Neuronal stem cell (in vitro differentiated cells): ENCODE data around the gene PRXL2A.

ENCODE experiments used
- DNase-seq: peaks from one replicate; pipeline ENCODE4 v3.0.0-alpha.2; 2013; ENCODE audit warnings: low spot score
- H2AFZ ChIP-seq: one replicate; pipeline ENCODE4 v1.6.1; 2013; ENCODE audit warnings: mild to moderate bottlenecking, low read length, inconsistent platforms
- H2AK5ac ChIP-seq: 2 replicates; pipeline ENCODE4 v1.6.1; 2013; ENCODE audit warnings: low read depth, mild to moderate bottlenecking, inconsistent platforms, low read length, moderate library complexity, mixed read lengths
- H2BK120ac ChIP-seq: 2 replicates; pipeline ENCODE4 v1.6.1; 2013; ENCODE audit warnings: low read depth, mild to moderate bottlenecking, inconsistent platforms, low read length, moderate library complexity, mixed read lengths
- H2BK12ac ChIP-seq: one replicate; pipeline ENCODE4 v1.6.1; 2013; ENCODE audit warnings: low read length, inconsistent platforms
- H2BK15ac ChIP-seq: 2 replicates; pipeline ENCODE4 v1.6.1; 2013; ENCODE audit warnings: mild to moderate bottlenecking, low read length, inconsistent platforms, mixed read lengths
- H2BK5ac ChIP-seq: one replicate; pipeline ENCODE4 v1.6.1; 2013; ENCODE audit warnings: inconsistent platforms, mild to moderate bottlenecking, low read length, moderate library complexity
- H3K14ac ChIP-seq: one replicate; pipeline ENCODE4 v1.6.1; 2013; ENCODE audit warnings: low read length, inconsistent platforms
- H3K18ac ChIP-seq: 2 replicates; pipeline ENCODE4 v1.6.1; 2013; ENCODE audit warnings: low read length, inconsistent platforms
- H3K23ac ChIP-seq: 2 replicates; pipeline ENCODE4 v1.6.1; 2013; ENCODE audit warnings: low read depth, mild to moderate bottlenecking, mixed read lengths, low read length, inconsistent platforms; ENCODE audit not compliant: poor library complexity
- H3K27ac ChIP-seq: replicated peaks from 3 replicates; pipeline ENCODE4 v1.5.1; 2013; ENCODE audit warnings: low read length, inconsistent platforms
- H3K27me3 ChIP-seq, 3 experiments: 2 replicates each; pipeline ENCODE4 v1.6.1; 2013; ENCODE audit warnings: low read length in 3 of 3, mild to moderate bottlenecking in 2 of 3, inconsistent platforms in 1 of 3, low read depth in 1 of 3, mixed read lengths in 1 of 3, moderate library complexity in 1 of 3; ENCODE audit not compliant: control insufficient read depth in 3 of 3, insufficient read depth in 3 of 3
- H3K36me3 ChIP-seq, 2 donors: replicated peaks in 1 of 2; 2 replicates each; pipeline ENCODE4 v1.6.1; 2013; ENCODE audit warnings: low read length in 2 of 2; ENCODE audit not compliant: control insufficient read depth in 2 of 2, insufficient read depth in 2 of 2
- H3K4ac ChIP-seq: 2 replicates; pipeline ENCODE4 v1.6.1; 2013; ENCODE audit warnings: inconsistent platforms, mild to moderate bottlenecking, low read length, moderate library complexity
- H3K4me1 ChIP-seq, 2 donors: 1 replicate in 1 of 2; 2 replicates in 1 of 2; pipeline ENCODE4 v1.6.1; 2013; ENCODE audit warnings: low read length in 2 of 2, low read depth in 1 of 2; ENCODE audit not compliant: control insufficient read depth in 2 of 2, insufficient read depth in 1 of 2
- H3K4me2 ChIP-seq: one replicate; pipeline ENCODE4 v1.6.1; 2013; ENCODE audit warnings: mild to moderate bottlenecking, low read length, inconsistent platforms; ENCODE audit not compliant: insufficient read depth, poor library complexity, severe bottlenecking
- H3K4me3 ChIP-seq, 2 donors: 2 replicates each; pipeline ENCODE4 v1.5.1; 2013; ENCODE audit warnings: low read length in 2 of 2, mild to moderate bottlenecking in 2 of 2, inconsistent platforms in 1 of 2, moderate library complexity in 1 of 2
- H3K79me1 ChIP-seq: one replicate; pipeline ENCODE4 v1.6.1; 2013; ENCODE audit warnings: low read depth, mild to moderate bottlenecking, inconsistent platforms, low read length, moderate library complexity
- H3K9ac ChIP-seq: one replicate; pipeline ENCODE4 v1.6.1; 2013; ENCODE audit warnings: mild to moderate bottlenecking, low read depth, low read length, inconsistent platforms; ENCODE audit not compliant: poor library complexity
- H3K9me3 ChIP-seq, 2 donors: replicated peaks in 1 of 2; 2 replicates each; pipeline versions ENCODE3 to v1.6.1; 2013; ENCODE audit warnings: low read length in 2 of 2, mild to moderate bottlenecking in 2 of 2, inconsistent platforms in 1 of 2, low read depth in 1 of 2, mixed read lengths in 1 of 2, moderate library complexity in 1 of 2; ENCODE audit not compliant: control insufficient read depth in 2 of 2, insufficient read depth in 1 of 2
- H4K8ac ChIP-seq: one replicate; pipeline ENCODE4 v1.6.1; 2013; ENCODE audit warnings: low read depth, mild to moderate bottlenecking, inconsistent platforms, low read length, moderate library complexity
- H4K91ac ChIP-seq: one replicate; pipeline ENCODE4 v1.6.1; 2013; ENCODE audit warnings: low read length, low read depth, mild to moderate bottlenecking, inconsistent platforms; ENCODE audit not compliant: poor library complexity
- WGBS, 2 donors: extraction: QIAGEN DNeasy Blood & Tissue Kit; methylation state at CpG; one replicate each; pipeline ENCODE4 v1.1.7; 2013; ENCODE audit warnings: missing lambda C conversion rate in 2 of 2, mixed read lengths in 1 of 2; ENCODE audit not compliant: insufficient read length in 2 of 2, insufficient replicate concordance in 1 of 2; ENCODE audit errors: extremely low coverage in 2 of 2; 5-methylcytosine and 5-hydroxymethylcytosine counted together

PRXL2A gene

GRCh38 chr10:80371467-80371866 lies 36.9 kb upstream of the PRXL2A start:
- Histone ChIP-seq H3K9me3 (peaks cover 4 to 11% of the 10 kb centered on the region in 2 donors), H2BK120ac (no peak overlapping the region), H3K4me3 (peak overlapping the region in 1 of 2 donors; percentile 9), H3K36me3 (no peaks in the 10 kb centered on the region), H3K9ac (no peak overlapping the region), H2AFZ (no peak overlapping the region), H3K18ac (no peak overlapping the region), H2AK5ac (no peak overlapping the region), H3K4me1 (peaks cover 2 to 10% of the 10 kb centered on the region in 2 donors), H4K91ac (no peak overlapping the region), H3K4me2 (no peak overlapping the region), H3K27me3 (no peaks in the 10 kb centered on the region), H4K8ac (no peak overlapping the region), H2BK5ac (no peak overlapping the region), H2BK15ac (no peak overlapping the region), H3K27ac (no peak overlapping the region), H3K14ac (no peak overlapping the region), H2BK12ac (no peak overlapping the region), H3K4ac (no peak overlapping the region), H3K79me1 (no peaks in the 10 kb centered on the region), H3K23ac (no peak overlapping the region)
- DNase-seq, result no peak
- WGBS, 2 donors, result no CpG with 5 or more reads among the region's 6 CpGs

DNA sequence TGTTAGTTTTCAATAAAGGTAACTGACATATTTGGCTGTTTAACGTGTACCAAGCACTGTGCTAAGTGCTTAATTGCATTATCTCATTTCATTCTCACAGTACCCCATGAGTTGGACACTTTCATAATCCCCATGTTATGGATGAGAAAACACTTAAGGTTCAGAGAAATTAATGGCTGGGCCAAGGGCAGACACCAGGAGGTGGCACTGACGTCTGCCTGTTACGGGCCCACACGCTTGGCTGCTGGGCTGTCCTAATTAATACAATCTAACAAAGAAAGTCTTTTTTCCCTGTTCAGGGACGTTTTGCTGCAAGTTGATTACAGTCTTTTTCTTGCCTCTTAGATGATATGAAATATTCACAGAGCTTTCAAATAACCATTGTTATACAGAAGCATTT lies 35.7 kb upstream of the PRXL2A start:
- Histone ChIP-seq H3K14ac (no peak overlapping the region), H3K23ac (no peak overlapping the region), H3K36me3 (no peaks in the 10 kb centered on the region), H3K9me3 (no peaks in the 10 kb centered on the region), H2BK120ac (no peak overlapping the region), H2BK12ac (no peak overlapping the region), H4K8ac (no peak overlapping the region), H3K27me3 (no peaks in the 10 kb centered on the region), H2BK5ac (no peak overlapping the region), H3K27ac (no peak overlapping the region), H3K4me2 (no peak overlapping the region), H2BK15ac (no peak overlapping the region), H3K9ac (no peak overlapping the region), H3K4ac (no peak overlapping the region), H4K91ac (no peak overlapping the region), H3K18ac (no peak overlapping the region), H2AK5ac (no peak overlapping the region), H2AFZ (no peak overlapping the region), H3K79me1 (no peaks in the 10 kb centered on the region), H3K4me3 (no peak overlapping the region), H3K4me1 (peaks cover 2 to 10% of the 10 kb centered on the region in 2 donors)
- no peak for DNase-seq
- WGBS, 2 donors, result no CpG with 5 or more reads among the region's 5 CpGs

DNA sequence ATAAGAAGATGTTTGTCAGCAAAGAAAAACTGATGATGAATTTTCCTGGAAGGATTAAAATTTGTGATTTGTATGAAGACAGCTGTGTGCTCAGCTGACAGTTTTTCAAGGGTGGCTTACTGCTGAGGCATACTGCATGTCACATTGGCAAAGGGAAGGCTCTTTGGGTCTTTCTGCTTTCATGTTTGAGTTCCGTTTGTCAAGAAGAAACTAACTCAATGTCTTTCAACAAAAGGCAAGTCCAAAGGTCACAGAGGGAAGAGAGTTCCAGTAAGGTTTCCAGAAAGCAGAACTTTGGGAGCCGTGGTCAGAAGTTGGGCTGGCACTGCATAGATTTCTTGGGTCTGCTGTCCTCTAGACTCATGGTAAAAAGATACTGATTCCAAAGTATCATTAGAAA lies 34.8 kb upstream of the PRXL2A start:
- Histone ChIP-seq H2BK120ac (no peak overlapping the region), H3K4me3 (no peak overlapping the region), H3K27ac (no peak overlapping the region), H3K9ac (no peak overlapping the region), H4K91ac (no peak overlapping the region), H3K14ac (no peak overlapping the region), H3K36me3 (no peaks in the 10 kb centered on the region), H3K79me1 (no peaks in the 10 kb centered on the region), H2AFZ (no peak overlapping the region), H2BK15ac (no peak overlapping the region), H3K9me3 (no peaks in the 10 kb centered on the region), H4K8ac (no peak overlapping the region), H2AK5ac (no peak overlapping the region), H2BK12ac (no peak overlapping the region), H3K27me3 (no peaks in the 10 kb centered on the region), H3K4me1 (peaks cover 2 to 10% of the 10 kb centered on the region in 2 donors), H3K4ac (no peak overlapping the region), H3K4me2 (no peak overlapping the region), H3K23ac (no peak overlapping the region), H3K18ac (no peak overlapping the region), H2BK5ac (no peak overlapping the region)
- no peak for DNase-seq
- no CpG with 5 or more reads among the region's 2 CpGs for WGBS, 2 donors

DNA sequence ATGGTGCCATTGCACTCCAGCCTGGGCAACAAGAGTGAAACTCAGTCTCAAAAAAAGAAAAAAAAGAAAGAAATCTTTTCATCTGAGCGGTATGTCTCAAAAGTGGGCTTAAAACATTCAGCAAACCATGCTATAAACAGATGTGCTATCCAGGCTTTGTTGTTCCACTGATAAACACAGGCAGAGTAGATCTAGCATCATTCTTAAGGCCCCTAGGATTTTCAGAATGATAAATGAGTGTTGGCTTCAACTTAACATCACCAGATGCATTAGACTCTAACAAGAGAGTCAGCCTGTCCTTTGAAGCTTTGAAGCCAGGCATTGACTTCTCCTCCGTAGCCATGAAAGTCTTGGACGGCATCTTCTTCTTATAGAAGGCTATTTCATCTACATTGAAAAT lies 28.6 kb upstream of the PRXL2A start:
- no peaks in the 10 kb centered on the region for H3K79me1 ChIP-seq
- H2AK5ac ChIP-seq, result no peak overlapping the region
- H3K23ac ChIP-seq, result no peak overlapping the region
- no peak overlapping the region for H3K27ac ChIP-seq
- H3K9ac ChIP-seq, result no peak overlapping the region
- H3K4me1 ChIP-seq, result no peaks in the 10 kb centered on the region
- H4K91ac ChIP-seq, result no peak overlapping the region
- H3K4ac ChIP-seq, result no peak overlapping the region
- no peak overlapping the region for H2BK120ac ChIP-seq
- no peak overlapping the region for H2AFZ ChIP-seq
- no peak overlapping the region for H3K18ac ChIP-seq
- H3K36me3 ChIP-seq, result no peaks in the 10 kb centered on the region
- DNase-seq, result no peak
- H3K4me3 ChIP-seq, result no peak overlapping the region
- no peak overlapping the region for H3K14ac ChIP-seq
- H2BK5ac ChIP-seq, result no peak overlapping the region
- no peak overlapping the region for H2BK15ac ChIP-seq
- H2BK12ac ChIP-seq, result no peak overlapping the region
- no peaks in the 10 kb centered on the region for H3K27me3 ChIP-seq
- WGBS, 2 donors, result no CpG with 5 or more reads among the region's 3 CpGs
- H3K9me3 ChIP-seq, result no peaks in the 10 kb centered on the region
- H3K4me2 ChIP-seq, result no peak overlapping the region
- H4K8ac ChIP-seq, result no peak overlapping the region
